ENCODE measurements around the gene MARCHF3.

The MARCHF3 gene

DNA sequence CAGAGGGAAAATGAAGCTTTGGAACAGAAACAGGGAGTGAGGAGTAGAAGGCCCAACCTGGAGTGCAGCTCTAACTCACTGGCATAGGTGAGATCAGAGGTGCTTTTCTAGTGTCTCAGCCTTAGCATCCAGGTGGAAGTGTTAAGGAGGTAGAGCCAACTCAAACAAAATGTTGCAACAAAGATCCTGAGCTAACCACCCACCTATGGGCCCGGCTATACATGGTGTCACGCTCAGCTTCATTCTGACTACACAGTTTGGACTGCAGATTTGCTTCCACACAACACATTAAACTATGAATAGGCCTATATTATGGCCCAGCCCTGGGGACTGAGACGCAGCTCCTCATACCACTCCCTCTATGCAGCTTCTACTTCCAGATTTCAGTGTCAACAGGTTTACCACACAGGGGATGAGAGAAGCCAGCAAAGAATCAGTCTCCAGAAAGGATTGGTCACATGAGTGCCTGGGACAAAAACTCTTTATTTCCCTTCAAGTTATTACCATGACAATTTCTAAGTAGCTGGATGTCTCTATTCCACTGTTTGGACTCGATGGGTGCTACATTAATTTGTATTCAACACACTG is 34.0 kb upstream of the MARCHF3 start:
- POLR2A ChIA-PET: interaction anchor here (0.9 to 1.9 kb wide), 2 partner anchors 8 to 10 kb away, joined by 4 to 12 read pairs; partner anchors contain the start of gene C5orf63
- no peak for TF ChIP-seq FOXK2 (IDR thresholded peaks at IDR 0.05)
- no peak for TF ChIP-seq FOXA1 (IDR thresholded peaks at IDR 0.05)
- TF ChIP-seq BHLHE40 (IDR thresholded peaks at IDR 0.05; ENCODE audit: borderline replicate concordance): no peak
- TF ChIP-seq HDGF (IDR thresholded peaks at IDR 0.05; ENCODE audit: borderline replicate concordance): no peak
- CTCF ChIA-PET: interaction anchor here (1.6 kb wide), 1 partner anchor 11 kb away, joined by 4 read pairs; no protein-coding TSS in a partner anchor
- no peak for DNase-seq (ENCODE audit: extremely low spot score)

GRCh38 chr5:127063257-127063913 is 33.0 kb upstream of the MARCHF3 start:
- TF ChIP-seq SUZ12 (IDR thresholded peaks at IDR 0.05) (no peak), LEF1 (IDR thresholded peaks at IDR 0.05; ENCODE audit: borderline replicate concordance) (no peak)
- DNase-seq (ENCODE audit: extremely low spot score): no peak
- ChIA-PET CTCF (no interaction called here), POLR2A (interaction anchor here (0.9 to 1.9 kb wide), 3 partner anchors 9 to 32 kb away, joined by 4 to 12 read pairs (median 4); partner anchors contain the start of gene C5orf63)

DNA sequence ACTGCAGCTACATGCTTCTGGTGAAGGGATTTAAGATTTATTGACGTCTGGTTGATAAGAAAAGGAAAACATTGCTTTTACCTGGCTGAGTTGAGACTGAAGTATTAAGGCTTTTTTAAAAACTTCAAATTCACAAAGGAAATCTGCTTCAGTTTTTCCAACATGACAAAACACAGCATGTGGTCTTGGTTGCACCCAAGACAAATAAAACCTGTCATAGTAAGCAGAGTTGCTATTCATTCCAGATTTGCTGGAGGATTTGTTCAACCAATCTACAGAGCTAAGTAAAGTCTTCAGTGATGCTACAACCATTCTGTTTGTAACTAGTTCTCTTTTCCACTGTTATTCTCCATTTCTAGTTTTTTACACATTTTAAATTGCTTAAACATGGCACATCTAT is 31.6 kb upstream of the MARCHF3 start:
- no peak for DNase-seq (ENCODE audit: extremely low spot score)
- CTCF ChIA-PET: no interaction called here
- TF ChIP-seq NFRKB (IDR thresholded peaks at IDR 0.05): no peak
- no peak for TF ChIP-seq TARDBP (IDR thresholded peaks at IDR 0.05)
- TF ChIP-seq FOXM1 (IDR thresholded peaks at IDR 0.05; ENCODE audit: borderline replicate concordance): no peak
- no peak for TF ChIP-seq LEF1 (IDR thresholded peaks at IDR 0.05; ENCODE audit: borderline replicate concordance)
- no peak for TF ChIP-seq HDGF (IDR thresholded peaks at IDR 0.05; ENCODE audit: borderline replicate concordance)
- no peak for TF ChIP-seq ELF4 (IDR thresholded peaks at IDR 0.05)
- POLR2A ChIA-PET: no interaction called here

DNA sequence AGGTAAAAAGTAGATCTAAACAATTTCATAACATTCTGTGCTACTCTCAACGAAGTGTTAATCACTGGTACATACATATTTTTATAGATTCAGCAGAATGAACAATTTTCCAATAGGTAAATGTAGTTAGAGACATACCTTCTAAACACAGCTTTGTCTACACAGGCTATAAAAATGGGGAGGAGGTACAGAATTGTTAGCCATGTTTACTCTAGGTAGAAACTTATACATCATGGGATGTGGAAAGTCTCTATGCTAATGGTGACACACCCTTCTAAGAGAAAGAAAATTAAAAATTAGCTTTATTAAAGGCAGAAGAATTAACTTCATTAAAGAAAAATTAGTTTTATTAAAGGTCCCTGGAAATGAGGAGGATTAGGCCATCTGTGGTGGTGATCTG is 31.2 kb upstream of the MARCHF3 start:
- ChIA-PET POLR2A (no interaction called here), CTCF (no interaction called here)
- no peak for DNase-seq (ENCODE audit: extremely low spot score)
- TF ChIP-seq BHLHE40 (IDR thresholded peaks at IDR 0.05; ENCODE audit: borderline replicate concordance) (no peak), CTBP1 (IDR thresholded peaks at IDR 0.05; ENCODE audit: borderline replicate concordance) (no peak), HDGF (IDR thresholded peaks at IDR 0.05; ENCODE audit: borderline replicate concordance) (no peak), FOXK2 (IDR thresholded peaks at IDR 0.05) (no peak), FOXM1 (IDR thresholded peaks at IDR 0.05; ENCODE audit: borderline replicate concordance) (no peak), LEF1 (IDR thresholded peaks at IDR 0.05; ENCODE audit: borderline replicate concordance) (no peak), ELF4 (IDR thresholded peaks at IDR 0.05) (no peak), NFRKB (IDR thresholded peaks at IDR 0.05) (no peak), TARDBP (IDR thresholded peaks at IDR 0.05) (no peak), SUZ12 (IDR thresholded peaks at IDR 0.05) (no peak), ZNF384 (IDR thresholded peaks at IDR 0.05) (no peak), ARNT (IDR thresholded peaks at IDR 0.05) (no peak), L3MBTL2 (conservative IDR thresholded peaks at IDR 0.05) (no peak), SP1 (IDR thresholded peaks at IDR 0.05) (no peak), FOXA1 (IDR thresholded peaks at IDR 0.05) (no peak)
- TF ChIP-seq, protein P1, sequence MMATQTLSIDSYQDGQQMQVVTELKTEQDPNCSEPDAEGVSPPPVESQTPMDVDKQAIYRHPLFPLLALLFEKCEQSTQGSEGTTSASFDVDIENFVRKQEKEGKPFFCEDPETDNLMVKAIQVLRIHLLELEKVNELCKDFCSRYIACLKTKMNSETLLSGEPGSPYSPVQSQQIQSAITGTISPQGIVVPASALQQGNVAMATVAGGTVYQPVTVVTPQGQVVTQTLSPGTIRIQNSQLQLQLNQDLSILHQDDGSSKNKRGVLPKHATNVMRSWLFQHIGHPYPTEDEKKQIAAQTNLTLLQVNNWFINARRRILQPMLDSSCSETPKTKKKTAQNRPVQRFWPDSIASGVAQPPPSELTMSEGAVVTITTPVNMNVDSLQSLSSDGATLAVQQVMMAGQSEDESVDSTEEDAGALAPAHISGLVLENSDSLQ (IDR thresholded peaks at IDR 0.05): no peak

- CTCF ChIA-PET: no interaction called here
- TF ChIP-seq, protein P1 (IDR thresholded peaks at IDR 0.05): no peak
- TF ChIP-seq L3MBTL2 (conservative IDR thresholded peaks at IDR 0.05): no peak
- no peak for TF ChIP-seq BHLHE40 (IDR thresholded peaks at IDR 0.05; ENCODE audit: borderline replicate concordance)
- no peak for TF ChIP-seq SUZ12 (IDR thresholded peaks at IDR 0.05)
- TF ChIP-seq LEF1 (IDR thresholded peaks at IDR 0.05; ENCODE audit: borderline replicate concordance): no peak
- TF ChIP-seq HDGF (IDR thresholded peaks at IDR 0.05; ENCODE audit: borderline replicate concordance): no peak
- TF ChIP-seq FOXK2 (IDR thresholded peaks at IDR 0.05): no peak
- no peak for TF ChIP-seq SP1 (IDR thresholded peaks at IDR 0.05)
- TF ChIP-seq TARDBP (IDR thresholded peaks at IDR 0.05): no peak
- TF ChIP-seq ARNT (IDR thresholded peaks at IDR 0.05): no peak
- TF ChIP-seq FOXM1 (IDR thresholded peaks at IDR 0.05; ENCODE audit: borderline replicate concordance): no peak
- no peak for TF ChIP-seq NFRKB (IDR thresholded peaks at IDR 0.05)
- POLR2A ChIA-PET: interaction anchor here (2.9 kb wide), 1 partner anchor 13 kb away, joined by 10 read pairs; the partner anchor contains the start of gene C5orf63
- DNase-seq (ENCODE audit: extremely low spot score): no peak
Measured at GRCh38 chr5:127060470-127060985, 30.2 kb upstream of the MARCHF3 start.

DNA sequence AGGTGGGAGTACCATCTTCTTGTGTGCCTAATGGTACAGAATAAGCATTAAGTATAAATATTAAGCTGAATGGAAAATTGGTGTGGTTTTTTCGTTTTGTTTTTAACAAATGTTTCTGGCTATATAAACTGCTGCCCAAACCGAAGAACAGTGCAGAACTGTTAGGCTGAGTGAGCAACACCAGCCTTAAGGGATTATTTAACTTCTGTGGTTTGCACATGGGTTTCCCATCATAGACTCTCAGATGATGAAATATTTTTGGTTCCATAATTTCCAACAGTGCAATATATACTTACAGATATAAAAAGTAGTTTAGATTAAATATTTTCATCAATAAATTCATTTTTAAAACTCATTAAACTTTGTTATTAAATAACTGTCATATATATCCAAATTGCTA is 26.5 kb upstream of the MARCHF3 start:
- ChIA-PET CTCF (no interaction called here), POLR2A (interaction anchor here (1.1 to 2.0 kb wide), 2 partner anchors 16 to 22 kb away, joined by 3 to 9 read pairs; partner anchors contain the start of gene C5orf63)
- no peak for DNase-seq (ENCODE audit: extremely low spot score)
- TF ChIP-seq NFRKB (IDR thresholded peaks at IDR 0.05) (no peak), TARDBP (IDR thresholded peaks at IDR 0.05) (no peak), BHLHE40 (IDR thresholded peaks at IDR 0.05; ENCODE audit: borderline replicate concordance) (no peak), CTBP1 (IDR thresholded peaks at IDR 0.05; ENCODE audit: borderline replicate concordance) (no peak), ARNT (IDR thresholded peaks at IDR 0.05) (no peak), ZNF384 (IDR thresholded peaks at IDR 0.05) (no peak), LEF1 (IDR thresholded peaks at IDR 0.05; ENCODE audit: borderline replicate concordance) (no peak), SP1 (IDR thresholded peaks at IDR 0.05) (no peak), FOXM1 (IDR thresholded peaks at IDR 0.05; ENCODE audit: borderline replicate concordance) (no peak), HDGF (IDR thresholded peaks at IDR 0.05; ENCODE audit: borderline replicate concordance) (no peak), ELF4 (IDR thresholded peaks at IDR 0.05) (no peak), SUZ12 (IDR thresholded peaks at IDR 0.05) (no peak), FOXA1 (IDR thresholded peaks at IDR 0.05) (no peak), FOXK2 (IDR thresholded peaks at IDR 0.05) (no peak)
- TF ChIP-seq, protein P1 (IDR thresholded peaks at IDR 0.05): no peak
